Measurements from ENCODE around the gene PARD3. TPM values are rescaled to one million over a fixed set of nuclear protein-coding genes. Genes with fewer than 3 reads are reported as not detected.
"Not testable (repeated sequence)": the region's sequence is repeated elsewhere in the genome, so short reads cannot be mapped to it uniquely, and the experiment has no call there.

Gene PARD3
- total RNA-seq, 2 experiments from 2014 or later = 0.93 to 1.2 TPM

GRCh38 chr10:34369120-34369519 lies 446.0 kb downstream of the PARD3 start:
- CTCF ChIA-PET = no interaction called here
- Mint-ChIP-seq H3K27me3 (peaks cover 1% of the 10 kb centered on the region), H3K4me3 (no peak overlapping the region), H3K27ac (no peak overlapping the region), H3K9me3 (no peaks in the 10 kb centered on the region), H3K36me3 (no peaks in the 10 kb centered on the region), H3K4me1 (ENCODE audit: low read depth) (no peaks in the 10 kb centered on the region)
- no peak for DNase-seq
- intact Hi-C loops (cut with micrococcal nuclease) = no loop called here
- POLR2A ChIA-PET = no interaction called here

- intact Hi-C loops (cut with micrococcal nuclease) = no loop called here
- Mint-ChIP-seq H3K27ac (no peak overlapping the region), H3K36me3 (no peaks in the 10 kb centered on the region), H3K9me3 (no peaks in the 10 kb centered on the region), H3K4me1 (ENCODE audit: low read depth) (no peaks in the 10 kb centered on the region), H3K4me3 (no peak overlapping the region), H3K27me3 (no peaks in the 10 kb centered on the region)
- DNase-seq = no peak
- ChIA-PET POLR2A (no interaction called here), CTCF (no interaction called here)
Measured at GRCh38 chr10:34364253-34365037, 450.7 kb downstream of the PARD3 start.

GRCh38 chr10:34360984-34361383 lies 454.1 kb downstream of the PARD3 start:
- ChIA-PET POLR2A (no interaction called here), CTCF (no interaction called here)
- no peaks in the 10 kb centered on the region for H3K36me3 Mint-ChIP-seq
- peaks cover 2% of the 10 kb centered on the region for H3K27me3 Mint-ChIP-seq
- no peak overlapping the region for H3K4me3 Mint-ChIP-seq
- no peaks in the 10 kb centered on the region for H3K9me3 Mint-ChIP-seq
- H3K4me1 Mint-ChIP-seq (ENCODE audit: low read depth) = no peaks in the 10 kb centered on the region
- intact Hi-C loops (cut with micrococcal nuclease) = no loop called here
- H3K27ac Mint-ChIP-seq = no peak overlapping the region
- DNase-seq = no peak

GRCh38 chr10:34359435-34359813 lies 455.7 kb downstream of the PARD3 start:
- no peak for DNase-seq
- H3K27me3 Mint-ChIP-seq = peaks cover 4% of the 10 kb centered on the region
- H3K36me3 Mint-ChIP-seq = no peaks in the 10 kb centered on the region
- no peak overlapping the region for H3K4me3 Mint-ChIP-seq
- H3K27ac Mint-ChIP-seq = no peak overlapping the region
- ChIA-PET POLR2A (no interaction called here), CTCF (no interaction called here)
- H3K9me3 Mint-ChIP-seq = no peaks in the 10 kb centered on the region
- intact Hi-C loops (cut with micrococcal nuclease) = no loop called here
- H3K4me1 Mint-ChIP-seq (ENCODE audit: low read depth) = no peaks in the 10 kb centered on the region

GRCh38 chr10:34358729-34359434 lies 456.2 kb downstream of the PARD3 start:
- no peak for DNase-seq
- no peak overlapping the region for H3K4me3 Mint-ChIP-seq
- intact Hi-C loops (cut with micrococcal nuclease) = no loop called here
- H3K36me3 Mint-ChIP-seq = no peaks in the 10 kb centered on the region
- peaks cover 4% of the 10 kb centered on the region for H3K27me3 Mint-ChIP-seq
- CTCF ChIA-PET = no interaction called here
- H3K9me3 Mint-ChIP-seq = no peaks in the 10 kb centered on the region
- POLR2A ChIA-PET = no interaction called here
- H3K4me1 Mint-ChIP-seq (ENCODE audit: low read depth) = no peaks in the 10 kb centered on the region
- no peak overlapping the region for H3K27ac Mint-ChIP-seq

- POLR2A ChIA-PET = no interaction called here
- Mint-ChIP-seq H3K27me3 (peaks cover 4% of the 10 kb centered on the region), H3K4me1 (ENCODE audit: low read depth) (no peaks in the 10 kb centered on the region), H3K36me3 (no peaks in the 10 kb centered on the region), H3K4me3 (no peak overlapping the region), H3K27ac (no peak overlapping the region), H3K9me3 (no peaks in the 10 kb centered on the region)
- CTCF ChIA-PET = no interaction called here
- DNase-seq = no peak
- intact Hi-C loops (cut with micrococcal nuclease) = no loop called here
Measured at GRCh38 chr10:34356463-34356862, 458.6 kb downstream of the PARD3 start.

- H3K36me3 Mint-ChIP-seq; H3K27me3 Mint-ChIP-seq; H3K4me3 Mint-ChIP-seq; intact Hi-C loops (cut with micrococcal nuclease); H3K9me3 Mint-ChIP-seq; DNase-seq; CTCF ChIA-PET; H3K27ac Mint-ChIP-seq; H3K4me1 Mint-ChIP-seq (ENCODE audit: low read depth); POLR2A ChIA-PET: not testable (repeated sequence)
Measured at GRCh38 chr10:34353530-34353929, 461.6 kb downstream of the PARD3 start.

- H3K9me3 Mint-ChIP-seq; POLR2A ChIA-PET; CTCF ChIA-PET; H3K27ac Mint-ChIP-seq; DNase-seq; H3K4me3 Mint-ChIP-seq; H3K27me3 Mint-ChIP-seq; H3K36me3 Mint-ChIP-seq; H3K4me1 Mint-ChIP-seq (ENCODE audit: low read depth); intact Hi-C loops (cut with micrococcal nuclease): not testable (repeated sequence)
Measured at GRCh38 chr10:34352599-34353204, 462.4 kb downstream of the PARD3 start.

GRCh38 chr10:34351161-34351560 lies 463.9 kb downstream of the PARD3 start:
- POLR2A ChIA-PET = no interaction called here
- intact Hi-C loops (cut with micrococcal nuclease) = no loop called here
- Mint-ChIP-seq H3K9me3 (peaks cover 2% of the 10 kb centered on the region), H3K27me3 (peaks cover 3% of the 10 kb centered on the region), H3K4me3 (no peak overlapping the region), H3K36me3 (no peaks in the 10 kb centered on the region), H3K27ac (no peak overlapping the region), H3K4me1 (ENCODE audit: low read depth) (no peaks in the 10 kb centered on the region)
- CTCF ChIA-PET = no interaction called here
- DNase-seq = no peak

- peaks cover 2% of the 10 kb centered on the region for H3K9me3 Mint-ChIP-seq
- no peak overlapping the region for H3K4me3 Mint-ChIP-seq
- POLR2A ChIA-PET = no interaction called here
- no peak for DNase-seq
- H3K4me1 Mint-ChIP-seq (ENCODE audit: low read depth) = no peaks in the 10 kb centered on the region
- H3K27ac Mint-ChIP-seq = no peak overlapping the region
- no peaks in the 10 kb centered on the region for H3K36me3 Mint-ChIP-seq
- intact Hi-C loops (cut with micrococcal nuclease) = no loop called here
- H3K27me3 Mint-ChIP-seq = peaks cover 3% of the 10 kb centered on the region
- CTCF ChIA-PET = no interaction called here
Measured at GRCh38 chr10:34348917-34349485, 466.1 kb downstream of the PARD3 start.

- no peaks in the 10 kb centered on the region for H3K36me3 Mint-ChIP-seq
- ChIA-PET CTCF (no interaction called here), POLR2A (no interaction called here)
- H3K27ac Mint-ChIP-seq = no peak overlapping the region
- peaks cover 3% of the 10 kb centered on the region for H3K27me3 Mint-ChIP-seq
- no peak overlapping the region for H3K4me3 Mint-ChIP-seq
- no peak for DNase-seq
- H3K9me3 Mint-ChIP-seq = peaks cover 2% of the 10 kb centered on the region
- intact Hi-C loops (cut with micrococcal nuclease) = no loop called here
- H3K4me1 Mint-ChIP-seq (ENCODE audit: low read depth) = no peaks in the 10 kb centered on the region
Measured at GRCh38 chr10:34348021-34348420, 467.1 kb downstream of the PARD3 start.

- Mint-ChIP-seq H3K4me1 (ENCODE audit: low read depth) (no peaks in the 10 kb centered on the region), H3K9me3 (peaks cover 2% of the 10 kb centered on the region), H3K36me3 (no peaks in the 10 kb centered on the region), H3K27ac (no peak overlapping the region), H3K4me3 (no peak overlapping the region), H3K27me3 (peaks cover 3% of the 10 kb centered on the region)
- CTCF ChIA-PET = interaction anchor here (1.1 kb wide), 1 partner anchor 11 kb away, joined by 4 read pairs; no protein-coding TSS in a partner anchor
- no peak for DNase-seq
- intact Hi-C loops (cut with micrococcal nuclease) = no loop called here
- POLR2A ChIA-PET = no interaction called here
Measured at GRCh38 chr10:34347131-34347530, 468.0 kb downstream of the PARD3 start.
